Measurements from ENCODE around the gene TMEM220. TPM values are rescaled to one million over a fixed set of nuclear protein-coding genes. Genes with fewer than 3 reads are reported as not detected.
"Not testable (repeated sequence)": the region's sequence is repeated elsewhere in the genome, so short reads cannot be mapped to it uniquely, and the experiment has no call there.

TMEM220 gene
- total RNA-seq, 1 donor from 2014 or later, result 0.28 TPM

GRCh38 chr17:10698096-10698818 lies 31.6 kb downstream of the TMEM220 start:
- peaks cover 76% of the 10 kb centered on the region for H3K79me2 ChIP-seq (ENCODE audit: low read depth)
- peaks cover 9% of the 10 kb centered on the region for H3K4me1 Mint-ChIP-seq
- no peaks in the 10 kb centered on the region for H4K20me1 ChIP-seq (ENCODE audit: low read depth)
- H2AFZ ChIP-seq (replicated peaks), result peak overlapping the region; percentile 66
- no peaks in the 10 kb centered on the region for H3K27me3 Mint-ChIP-seq (ENCODE audit: insufficient read depth, low read depth)
- H3K9me3 ChIP-seq (ENCODE audit: low read depth), result no peaks in the 10 kb centered on the region
- peak overlapping the region; percentile 91 for H3K4me3 ChIP-seq
- H3K27ac ChIP-seq, result peak overlapping the region; percentile 38
- no peaks in the 10 kb centered on the region for H3K27me3 ChIP-seq
- no peaks in the 10 kb centered on the region for H3F3A ChIP-seq (ENCODE audit: low read depth)
- no peaks in the 10 kb centered on the region for H3K36me3 Mint-ChIP-seq
- H3K9me3 Mint-ChIP-seq, result no peaks in the 10 kb centered on the region
- TF ChIP-seq EZH2phosphoT487 (IDR thresholded peaks at IDR 0.05) (no peak), CTCF (IDR thresholded peaks at IDR 0.05) (no peak), EZH2 (IDR thresholded peaks at IDR 0.05) (no peak)
- peaks cover 10% of the 10 kb centered on the region for H3K4me1 ChIP-seq
- DNase-seq (ENCODE audit: low spot score), result no peak
- peak overlapping the region; percentile 91 for H3K27ac Mint-ChIP-seq
- peak overlapping the region; percentile 18 for H3K9ac ChIP-seq
- H3K4me3 Mint-ChIP-seq, result peak overlapping the region; percentile 96
- H3K36me3 ChIP-seq, result no peaks in the 10 kb centered on the region
- peak overlapping the region; percentile 85 for H3K4me2 ChIP-seq

- H3K27me3 ChIP-seq, result no peaks in the 10 kb centered on the region
- DNase-seq (ENCODE audit: low spot score), result peak; percentile 98
- H3K4me2 ChIP-seq, result peak within 1 kb of the TSS; percentile 85
- peaks cover 10% of the 10 kb centered on the region for H3K4me1 ChIP-seq
- H3F3A ChIP-seq (ENCODE audit: low read depth), result no peaks in the 10 kb centered on the region
- peak within 1 kb of the TSS; percentile 91 for H3K27ac Mint-ChIP-seq
- H3K9ac ChIP-seq, result peak within 1 kb of the TSS; percentile 67
- H4K20me1 ChIP-seq (ENCODE audit: low read depth), result peaks cover 7% of the 10 kb centered on the region
- peaks cover 9% of the 10 kb centered on the region for H3K4me1 Mint-ChIP-seq
- no peaks in the 10 kb centered on the region for H3K9me3 ChIP-seq (ENCODE audit: low read depth)
- H3K4me3 Mint-ChIP-seq, result peak within 1 kb of the TSS; percentile 96
- no peaks in the 10 kb centered on the region for H3K27me3 Mint-ChIP-seq (ENCODE audit: insufficient read depth, low read depth)
- H3K27ac ChIP-seq, result peak within 1 kb of the TSS; percentile 38
- no peaks in the 10 kb centered on the region for H3K36me3 ChIP-seq
- TF ChIP-seq CTCF (IDR thresholded peaks at IDR 0.05) (peak; percentile 54), EZH2phosphoT487 (IDR thresholded peaks at IDR 0.05) (no peak), EZH2 (IDR thresholded peaks at IDR 0.05) (no peak)
- H3K9me3 Mint-ChIP-seq, result no peaks in the 10 kb centered on the region
- H2AFZ ChIP-seq (replicated peaks), result peak within 1 kb of the TSS; percentile 66
- H3K4me3 ChIP-seq, result peak within 1 kb of the TSS; percentile 91
- peaks cover 83% of the 10 kb centered on the region for H3K79me2 ChIP-seq (ENCODE audit: low read depth)
- no peaks in the 10 kb centered on the region for H3K36me3 Mint-ChIP-seq
Observed at GRCh38 chr17:10697092-10698081, 32.4 kb downstream of the TMEM220 start, which contains the start of the genes ADPRM and SCO1. ADPRM (plus strand) TSS chr17:10697594; CDS start chr17:10704927, 7,333 bp downstream. SCO1 (minus strand) TSS chr17:10697533; CDS start chr17:10697507, 26 bp downstream.

- not testable (repeated sequence) for H3K9me3 Mint-ChIP-seq; H3K27ac Mint-ChIP-seq; H3K9me3 ChIP-seq (ENCODE audit: low read depth); H3K36me3 ChIP-seq; H3K27me3 Mint-ChIP-seq (ENCODE audit: insufficient read depth, low read depth); H3K36me3 Mint-ChIP-seq; H3K4me1 Mint-ChIP-seq; H2AFZ ChIP-seq (replicated peaks); H3K27me3 ChIP-seq; H3F3A ChIP-seq (ENCODE audit: low read depth); H3K27ac ChIP-seq; H3K4me1 ChIP-seq; DNase-seq (ENCODE audit: low spot score)
- H4K20me1 ChIP-seq (ENCODE audit: low read depth), result peaks cover 15% of the 10 kb centered on the region
- H3K9ac ChIP-seq, result peak overlapping the region; percentile 67
- peak overlapping the region; percentile 85 for H3K4me2 ChIP-seq
- peak overlapping the region; percentile 96 for H3K4me3 Mint-ChIP-seq
- peaks cover 91% of the 10 kb centered on the region for H3K79me2 ChIP-seq (ENCODE audit: low read depth)
- peak overlapping the region; percentile 91 for H3K4me3 ChIP-seq
Observed at GRCh38 chr17:10695875-10696407, 33.9 kb downstream of the TMEM220 start.
